Cardiac fibroblast (primary cell): ENCODE measurements around the gene OMP.

Source experiments
- DNase-seq, 2 donors: peaks; one replicate each; pipeline versions ENCODE4 v3.0.0 to v3.0.0-alpha.2; 2010; ENCODE audit warnings: low read depth in 2 of 2
- H3K4me3 ChIP-seq, 2 donors: replicated peaks in 1 of 2; 1 replicate in 1 of 2; 2 replicates in 1 of 2; pipeline ENCODE4 v1.5.1; 2011; ENCODE audit warnings: low read depth in 2 of 2, low read length in 2 of 2, mild to moderate bottlenecking in 2 of 2, moderate library complexity in 1 of 2
- TF ChIP-seq, protein P1 (sequence below): IDR thresholded peaks from one replicate; pipeline ENCODE4 v1.5.1; 2011; ENCODE audit warnings: low read depth, mild to moderate bottlenecking, low read length, inconsistent platforms

Gene OMP

DNA sequence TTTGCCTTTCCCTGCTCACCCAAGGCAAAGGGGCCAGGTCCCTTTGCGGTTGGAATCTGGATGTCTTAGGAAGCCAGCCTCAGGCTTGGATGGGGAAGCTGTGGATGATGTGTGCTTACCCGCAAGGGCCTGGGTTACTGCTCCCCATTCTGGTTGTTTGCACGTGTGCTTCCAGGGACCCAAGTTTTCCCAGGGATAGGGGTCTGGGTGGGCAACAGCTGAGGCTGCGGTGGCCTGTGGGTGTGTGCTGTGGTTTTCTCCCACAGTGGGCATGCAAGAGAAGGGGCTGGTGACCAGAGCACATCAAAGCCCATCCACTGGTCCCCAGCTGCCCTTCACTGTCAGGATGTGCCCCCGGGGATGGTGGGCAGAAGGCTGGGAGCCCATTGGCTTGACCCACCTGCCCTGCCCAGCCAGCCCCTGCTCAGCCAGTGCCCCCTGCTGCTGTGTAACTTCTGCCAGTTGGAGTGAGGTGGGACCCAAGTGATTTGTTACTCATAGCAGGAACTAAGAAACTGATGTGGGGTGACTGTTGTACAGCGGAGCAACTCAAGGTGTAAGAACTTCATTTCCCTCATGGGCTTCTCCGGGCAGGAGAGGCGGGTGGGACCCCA, 32.6 kb upstream of the OMP start:
- no peak overlapping the region for H3K4me3 ChIP-seq
- TF ChIP-seq, protein P1, sequence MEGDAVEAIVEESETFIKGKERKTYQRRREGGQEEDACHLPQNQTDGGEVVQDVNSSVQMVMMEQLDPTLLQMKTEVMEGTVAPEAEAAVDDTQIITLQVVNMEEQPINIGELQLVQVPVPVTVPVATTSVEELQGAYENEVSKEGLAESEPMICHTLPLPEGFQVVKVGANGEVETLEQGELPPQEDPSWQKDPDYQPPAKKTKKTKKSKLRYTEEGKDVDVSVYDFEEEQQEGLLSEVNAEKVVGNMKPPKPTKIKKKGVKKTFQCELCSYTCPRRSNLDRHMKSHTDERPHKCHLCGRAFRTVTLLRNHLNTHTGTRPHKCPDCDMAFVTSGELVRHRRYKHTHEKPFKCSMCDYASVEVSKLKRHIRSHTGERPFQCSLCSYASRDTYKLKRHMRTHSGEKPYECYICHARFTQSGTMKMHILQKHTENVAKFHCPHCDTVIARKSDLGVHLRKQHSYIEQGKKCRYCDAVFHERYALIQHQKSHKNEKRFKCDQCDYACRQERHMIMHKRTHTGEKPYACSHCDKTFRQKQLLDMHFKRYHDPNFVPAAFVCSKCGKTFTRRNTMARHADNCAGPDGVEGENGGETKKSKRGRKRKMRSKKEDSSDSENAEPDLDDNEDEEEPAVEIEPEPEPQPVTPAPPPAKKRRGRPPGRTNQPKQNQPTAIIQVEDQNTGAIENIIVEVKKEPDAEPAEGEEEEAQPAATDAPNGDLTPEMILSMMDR, result no peak
- no peak for DNase-seq

GRCh38 chr11:77071077-77071476, 31.6 kb upstream of the OMP start:
- no peak for DNase-seq
- H3K4me3 ChIP-seq, result no peak overlapping the region
- TF ChIP-seq, protein P1, result no peak

DNA sequence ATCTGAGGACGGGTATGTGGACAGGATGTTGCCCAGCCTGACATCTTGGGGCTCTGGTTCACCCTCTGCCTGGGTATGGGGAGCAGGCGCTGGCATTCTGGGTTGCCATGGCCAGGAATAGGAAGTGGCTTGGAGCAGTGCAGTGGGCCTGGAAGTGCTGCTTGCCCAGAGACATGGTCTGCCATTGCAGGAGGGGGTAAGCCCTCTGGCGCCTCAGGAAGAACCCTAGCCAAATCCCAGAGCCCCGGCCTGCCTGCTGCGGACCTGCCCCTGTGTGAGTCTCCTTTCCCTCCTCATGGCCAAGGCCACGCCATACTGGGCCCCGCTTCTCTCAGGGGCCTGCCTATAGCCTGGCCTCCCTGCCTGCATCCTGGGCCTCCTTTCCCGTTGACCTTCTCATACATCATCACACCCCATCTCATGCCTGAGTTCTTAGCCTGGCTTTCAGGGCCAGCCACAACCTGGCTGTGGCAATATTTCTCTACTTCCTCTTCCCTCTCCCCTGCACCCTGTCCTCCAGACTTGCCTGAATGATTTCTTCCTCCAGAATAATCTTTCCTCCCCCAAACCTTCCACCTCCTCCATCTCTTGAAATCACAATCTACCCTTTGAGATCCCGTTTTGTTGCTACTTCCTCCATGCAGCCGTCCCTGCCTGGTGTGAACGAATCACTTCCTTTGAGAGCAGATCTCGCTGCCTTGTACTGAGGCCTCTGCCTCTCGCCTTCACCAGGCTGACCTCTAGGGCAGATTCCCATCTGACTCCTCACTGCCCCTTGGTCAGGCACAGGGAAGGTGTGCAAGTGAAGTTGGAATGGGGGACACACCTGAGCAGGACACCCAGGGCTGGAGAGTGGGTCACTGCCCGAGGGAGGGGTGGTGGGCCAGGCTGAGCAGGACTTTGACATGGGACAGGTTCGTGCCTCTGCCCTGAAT, 30.7 kb upstream of the OMP start:
- TF ChIP-seq, protein P1, result no peak
- no peak overlapping the region for H3K4me3 ChIP-seq
- DNase-seq, result peak; percentile 10 to 22

DNA sequence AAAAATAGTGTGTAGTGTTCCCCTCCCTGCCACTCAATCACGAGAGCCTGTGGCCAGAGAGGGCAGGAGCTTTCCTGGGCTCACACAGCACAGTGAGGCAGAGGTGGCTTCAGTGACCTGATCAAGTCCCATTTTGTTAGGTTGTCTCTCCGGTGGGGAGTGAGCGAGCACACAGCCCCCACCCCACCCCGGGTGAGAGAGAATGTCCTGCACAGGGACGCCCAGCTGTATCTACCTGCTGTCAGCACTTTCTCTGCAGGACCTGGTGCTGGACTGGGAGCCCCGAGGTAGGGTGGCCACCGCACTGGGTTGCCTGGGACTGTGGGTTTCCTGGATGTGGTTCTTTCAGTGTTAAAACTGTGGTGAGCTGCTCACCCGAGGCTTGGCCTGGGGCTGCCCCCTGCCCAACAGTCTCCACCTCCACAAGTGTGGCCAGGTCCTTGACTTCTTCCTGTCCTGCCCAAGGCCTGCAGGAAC, 29.8 kb upstream of the OMP start:
- no peak for DNase-seq
- TF ChIP-seq, protein P1, result no peak
- no peak overlapping the region for H3K4me3 ChIP-seq

DNA sequence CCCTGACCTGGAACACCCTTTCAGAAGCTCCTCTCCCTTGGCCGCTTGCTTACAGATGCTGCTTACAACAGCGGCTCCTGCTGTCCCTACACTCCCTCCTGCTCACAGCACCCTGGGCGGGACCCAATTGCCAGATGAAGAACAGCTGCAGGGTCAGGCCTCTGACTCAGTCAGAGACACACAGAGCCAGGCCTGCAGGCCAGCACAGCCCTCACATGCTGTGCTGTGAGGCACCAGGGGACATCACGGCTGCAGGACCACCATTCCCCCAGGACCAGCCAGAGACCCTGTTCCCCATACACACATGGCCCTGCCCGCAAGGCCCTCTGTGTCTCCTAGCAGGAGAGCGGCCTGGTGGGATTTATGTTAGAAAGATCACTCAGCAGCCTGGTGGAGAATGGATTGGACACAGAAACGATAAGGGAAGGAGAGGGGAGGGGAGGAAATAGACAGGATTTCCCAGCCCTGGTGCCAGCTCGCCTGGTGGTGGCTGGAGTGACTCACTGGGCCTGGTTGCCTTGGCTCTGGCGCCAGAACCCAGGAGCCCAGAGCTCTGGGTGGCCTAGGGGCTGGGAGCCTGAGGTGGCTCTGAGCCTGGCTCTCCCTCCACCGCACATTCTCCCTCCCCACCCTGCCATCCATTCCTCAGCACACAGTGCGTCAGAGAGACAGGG, 29.2 kb upstream of the OMP start:
- TF ChIP-seq, protein P1, result peak; percentile 80
- H3K4me3 ChIP-seq, result no peak overlapping the region
- peak; percentile 94 to 97 for DNase-seq

GRCh38 chr11:77074205-77074604, 28.4 kb upstream of the OMP start:
- H3K4me3 ChIP-seq, result no peak overlapping the region
- TF ChIP-seq, protein P1, result no peak

More at GRCh38 chr11:77074205-77074604, 28.4 kb upstream of the OMP start:
- no peak for DNase-seq
